HEK293 (cell line): ENCODE measurements around the gene NLE1.

ENCODE experiments used
- BCL11A ChIP-seq: fragments of 450-650 bp; formaldehyde crosslinking; IDR thresholded peaks from 2 replicates; pipeline ENCODE4 v1.5.1; 2016; ENCODE audit warnings: low read depth, missing biosample characterization, missing genetic modification characterization
- GLIS2 ChIP-seq: fragments of 450-650 bp; formaldehyde crosslinking; IDR thresholded peaks from 2 replicates; pipeline ENCODE4 v1.5.1; 2016; ENCODE audit warnings: missing biosample characterization, missing genetic modification characterization
- INSM2 ChIP-seq: fragments of 450-650 bp; formaldehyde crosslinking; IDR thresholded peaks from 2 replicates; pipeline ENCODE4 v1.5.1; 2016; ENCODE audit warnings: missing biosample characterization, missing genetic modification characterization
- YY1 ChIP-seq: fragments of 450-650 bp; formaldehyde crosslinking; IDR thresholded peaks from 2 replicates; pipeline ENCODE4 v1.5.1; 2018; ENCODE audit warnings: missing biosample characterization, missing genetic modification characterization
- ZBTB26 ChIP-seq: fragments of 450-650 bp; formaldehyde crosslinking; optimal IDR thresholded peaks from 2 replicates; pipeline ENCODE3; 2016; ENCODE audit warnings: missing biosample characterization, mild to moderate bottlenecking, missing genetic modification characterization
- ZBTB8A ChIP-seq: fragments of 450-650 bp; formaldehyde crosslinking; IDR thresholded peaks from 2 replicates; pipeline ENCODE4 v1.5.1; 2016; ENCODE audit warnings: missing biosample characterization, missing genetic modification characterization
- ZNF211 ChIP-seq: fragments of 450-650 bp; formaldehyde crosslinking; IDR thresholded peaks from 2 replicates; pipeline ENCODE4 v1.5.1; 2016; ENCODE audit warnings: low read depth, missing biosample characterization, missing genetic modification characterization
- ZNF221 ChIP-seq: fragments of 450-650 bp; formaldehyde crosslinking; IDR thresholded peaks from 2 replicates; pipeline ENCODE4 v1.5.1; 2017; ENCODE audit warnings: missing biosample characterization, missing genetic modification characterization, borderline replicate concordance
- ZNF23 ChIP-seq: fragments of 450-650 bp; formaldehyde crosslinking; IDR thresholded peaks from 2 replicates; pipeline ENCODE4 v1.5.1; 2016; ENCODE audit warnings: missing biosample characterization, missing genetic modification characterization, borderline replicate concordance
- ZNF302 ChIP-seq: fragments of 450-650 bp; formaldehyde crosslinking; IDR thresholded peaks from 2 replicates; pipeline ENCODE4 v1.5.1; 2016; ENCODE audit warnings: missing biosample characterization, missing genetic modification characterization, low read depth
- ZNF324 ChIP-seq: fragments of 450-650 bp; formaldehyde crosslinking; IDR thresholded peaks from 2 replicates; pipeline ENCODE4 v1.5.1; 2016; ENCODE audit warnings: missing biosample characterization, missing genetic modification characterization
- ZNF48 ChIP-seq: fragments of 450-650 bp; formaldehyde crosslinking; IDR thresholded peaks from 2 replicates; pipeline ENCODE4 v1.5.1; 2016; ENCODE audit warnings: missing biosample characterization, missing genetic modification characterization
- ZNF518A ChIP-seq: fragments of 450-650 bp; formaldehyde crosslinking; conservative IDR thresholded peaks from 2 replicates; pipeline ENCODE4 v1.5.1; 2016; ENCODE audit warnings: low read depth, missing biosample characterization, missing genetic modification characterization
- ZNF529 ChIP-seq: fragments of 450-650 bp; formaldehyde crosslinking; IDR thresholded peaks from 2 replicates; pipeline ENCODE4 v1.5.1; 2017; ENCODE audit warnings: missing genetic modification characterization, missing biosample characterization; ENCODE audit not compliant: insufficient replicate concordance
- ZNF548 ChIP-seq: fragments of 450-650 bp; formaldehyde crosslinking; IDR thresholded peaks from 2 replicates; pipeline ENCODE4 v1.5.1; 2016; ENCODE audit warnings: missing biosample characterization, missing genetic modification characterization
- ZNF558 ChIP-seq: fragments of 450-650 bp; formaldehyde crosslinking; IDR thresholded peaks from 2 replicates; pipeline ENCODE4 v1.5.1; 2016; ENCODE audit warnings: missing biosample characterization, missing genetic modification characterization
- ZNF561 ChIP-seq: fragments of 450-650 bp; IDR thresholded peaks from 2 replicates; pipeline ENCODE4 v1.5.1; 2018; ENCODE audit warnings: missing biosample characterization, missing genetic modification characterization, borderline replicate concordance
- ZNF610 ChIP-seq: fragments of 450-650 bp; formaldehyde crosslinking; IDR thresholded peaks from 2 replicates; pipeline ENCODE4 v1.5.1; 2016; ENCODE audit warnings: missing biosample characterization, missing genetic modification characterization, borderline replicate concordance
- ZNF645 ChIP-seq: fragments of 450-650 bp; formaldehyde crosslinking; IDR thresholded peaks from 2 replicates; pipeline ENCODE4; 2016; ENCODE audit warnings: missing biosample characterization, missing genetic modification characterization
- ZNF660 ChIP-seq: fragments of 450-650 bp; IDR thresholded peaks from 2 replicates; pipeline ENCODE4 v1.5.1; 2018; ENCODE audit warnings: missing biosample characterization, mild to moderate bottlenecking, missing genetic modification characterization
- ZNF670 ChIP-seq: fragments of 450-650 bp; formaldehyde crosslinking; IDR thresholded peaks from 2 replicates; pipeline ENCODE4 v1.5.1; 2016; ENCODE audit warnings: missing biosample characterization, missing genetic modification characterization, low read depth
- ZNF76 ChIP-seq: fragments of 450-650 bp; formaldehyde crosslinking; IDR thresholded peaks from 2 replicates; pipeline ENCODE4; 2016; ENCODE audit warnings: low read depth, missing biosample characterization, missing genetic modification characterization, borderline replicate concordance
- ZNF768 ChIP-seq: fragments of 450-650 bp; formaldehyde crosslinking; IDR thresholded peaks from 2 replicates; pipeline ENCODE4 v1.5.1; 2018; ENCODE audit warnings: missing biosample characterization, mild to moderate bottlenecking, missing genetic modification characterization
- ZNF830 ChIP-seq: fragments of 450-650 bp; IDR thresholded peaks from 2 replicates; pipeline ENCODE4 v1.5.0; 2018; ENCODE audit warnings: missing biosample characterization, missing genetic modification characterization, low read depth, mild to moderate bottlenecking, moderate library complexity
- ZSCAN30 ChIP-seq: fragments of 450-650 bp; IDR thresholded peaks from 2 replicates; pipeline ENCODE4 v1.5.1; 2018; ENCODE audit warnings: missing biosample characterization, mild to moderate bottlenecking, missing genetic modification characterization, moderate library complexity

NLE1 gene

GRCh38 chr17:35119370-35120165, 22.5 kb downstream of the NLE1 start, which contains the start of gene RAD51D (continued):
- TF ChIP-seq ZNF830 (tag by site-specific recombination) (no peak), ZNF670 (tag by site-specific recombination) (no peak), ZSCAN30 (tag by site-specific recombination) (peak; percentile 92), ZNF23 (no peak), ZNF518A (tag by site-specific recombination) (no peak), INSM2 (tag by site-specific recombination) (0 out of 2 replicates have a peak, but pooled peaks have one; percentile 17), ZNF660 (tag by site-specific recombination) (peak; percentile 89), ZNF48 (tag by site-specific recombination) (no peak), ZBTB26 (peak; percentile 83), ZNF529 (tag by site-specific recombination) (no peak), BCL11A (tag by site-specific recombination) (no peak), GLIS2 (peak; percentile 99), ZNF211 (no peak), ZNF645 (tag by site-specific recombination) (no peak), ZNF76 (tag by site-specific recombination) (peak; percentile 25; the same call in 1 of the 2 replicates), ZNF302 (tag by site-specific recombination) (no peak), ZNF548 (tag by site-specific recombination) (no peak), ZNF558 (tag by site-specific recombination) (no peak), ZNF221 (tag by site-specific recombination) (no peak), ZNF610 (tag by site-specific recombination) (no peak), ZNF768 (tag by site-specific recombination) (no peak), ZNF324 (tag by site-specific recombination) (no peak), ZBTB8A (tag by site-specific recombination) (peak; percentile 87), ZNF561 (peak; percentile 75; the same call in 1 of the 2 replicates), YY1 (tag by site-specific recombination) (no peak; the same call in 1 of the 2 replicates)
